K562 (cell line): ENCODE measurements around the gene PAQR4. TPM values are rescaled to one million over a fixed set of nuclear protein-coding genes. Genes with fewer than 3 reads are reported as not detected.

ENCODE experiments used
- BCOR ChIP-seq: fragments of 450-650 bp; IDR thresholded peaks from 2 replicates; pipeline ENCODE4 v1.6.1; 2016
- CTBP1 ChIP-seq: fragments of 450-650 bp; IDR thresholded peaks from 2 replicates; pipeline ENCODE4 v1.6.1; 2016; ENCODE audit warnings: borderline replicate concordance
- ETV1 ChIP-seq: fragments of 450-650 bp; conservative IDR thresholded peaks from 2 replicates; pipeline ENCODE4 v1.6.1; 2016; ENCODE audit warnings: missing genetic modification characterization, control low read depth, low read depth, missing compliant biosample characterization
- FOSL1 ChIP-seq: fragments of 200-800 bp; sonication (Bioruptor generic); conservative IDR thresholded peaks from 2 replicates; pipeline ENCODE4 v1.6.1; 2016; ENCODE audit warnings: missing genetic modification characterization, missing compliant biosample characterization
- HDAC1 ChIP-seq, 2 experiments: fragments of 450-650 bp; IDR thresholded peaks; 2 replicates each; pipeline ENCODE4 v1.6.1; 2016 to 2017; ENCODE audit warnings: inconsistent platforms in 1 of 2, mild to moderate bottlenecking in 1 of 2, moderate library complexity in 1 of 2
- MYNN ChIP-seq, 2 experiments: sonication (generic); formaldehyde crosslinking in 1 of 2; IDR thresholded peaks; 2 replicates each; pipeline versions ENCODE4 v1.5.0 to v1.6.1; 2016 to 2020; ENCODE audit warnings: antibody characterized with exemption in 1 of 2, missing genetic modification reagents in 1 of 2
- NFE2 ChIP-seq: IDR thresholded peaks from 2 replicates; pipeline ENCODE4 v1.6.1; 2014; ENCODE audit warnings: antibody characterized with exemption, low read depth
- PHF21A ChIP-seq: fragments of 450-650 bp; IDR thresholded peaks from 2 replicates; pipeline ENCODE4 v1.6.1; 2017; ENCODE audit warnings: low read depth, borderline replicate concordance
- PHF8 ChIP-seq: fragments of 200-600 bp; sonication (generic); IDR thresholded peaks from 2 replicates; pipeline ENCODE4 v1.6.1; 2012; ENCODE audit warnings: mixed run types, mild to moderate bottlenecking, inconsistent platforms, low read length, moderate library complexity, borderline replicate concordance
- POLR2B ChIP-seq: fragments of 450-650 bp; IDR thresholded peaks from 2 replicates; pipeline ENCODE4 v1.6.1; 2018; ENCODE audit warnings: low read depth; ENCODE audit not compliant: partially characterized antibody
- RAD21 ChIP-seq, 2 experiments: fragments of 250-450 bp in 1 of 2; fragments of 450-650 bp in 1 of 2; sonication (Bioruptor Pico) in 1 of 2; formaldehyde crosslinking in 1 of 2; IDR thresholded peaks in 1 of 2; conservative IDR thresholded peaks in 1 of 2; 2 replicates each; pipeline versions ENCODE4 v1.4.0 to v1.8.0; 2020 to 2022; ENCODE audit warnings: mild to moderate bottlenecking in 2 of 2, moderate library complexity in 1 of 2
- RUNX1 ChIP-seq: sonication (generic); IDR thresholded peaks from 2 replicates; pipeline ENCODE4 v1.6.1; 2016; ENCODE audit warnings: antibody characterized with exemption, low read depth
- SETDB1 ChIP-seq: IDR thresholded peaks from one replicate; pipeline ENCODE4 v1.6.1; 2012; ENCODE audit warnings: low read length, control low read depth, inconsistent platforms
- SMAD3 ChIP-seq: fragments of 450-650 bp; formaldehyde crosslinking; conservative IDR thresholded peaks from 2 replicates; pipeline ENCODE4 v1.4.0; 2020; ENCODE audit warnings: mild to moderate bottlenecking
- TEAD1 ChIP-seq, 2 experiments: fragments of 450-650 bp in 1 of 2; sonication (generic) in 1 of 2; formaldehyde crosslinking; IDR thresholded peaks; 2 replicates each; pipeline versions ENCODE4 v1.4.0 to v1.8.0; 2020 to 2022; ENCODE audit warnings: mild to moderate bottlenecking in 2 of 2, missing genetic modification reagents in 1 of 2
- THRA ChIP-seq: fragments of 450-650 bp; IDR thresholded peaks from 2 replicates; pipeline ENCODE4 v1.6.1; 2017; ENCODE audit warnings: mild to moderate bottlenecking, moderate library complexity
- ZBTB17 ChIP-seq: fragments of 450-650 bp; formaldehyde crosslinking; IDR thresholded peaks from 2 replicates; pipeline ENCODE4 v1.4.0; 2020; ENCODE audit warnings: mild to moderate bottlenecking
- ZFX ChIP-seq: sonication (generic); formaldehyde crosslinking; IDR thresholded peaks from 2 replicates; pipeline ENCODE4 v1.8.0; 2022; ENCODE audit warnings: mild to moderate bottlenecking, missing genetic modification reagents, moderate library complexity
- ZNF436 ChIP-seq: fragments of 250-450, 450-650 bp; sonication (Bioruptor Pico); formaldehyde crosslinking; IDR thresholded peaks from 2 replicates; pipeline ENCODE4 v1.7.0; 2020; ENCODE audit warnings: mild to moderate bottlenecking
- ZNF583 ChIP-seq: fragments of 250-450 bp; sonication (Bioruptor Pico); IDR thresholded peaks from 2 replicates; pipeline ENCODE4 v1.4.0; 2020
- ZNF79 ChIP-seq: fragments of 250-450 bp; sonication (Bioruptor Pico); IDR thresholded peaks from 2 replicates; pipeline ENCODE4 v1.4.0; 2020; ENCODE audit warnings: low read depth, mild to moderate bottlenecking, moderate library complexity
- polyA plus RNA-seq, 8 experiments: library from polyadenylated mRNA; depleted of rRNA in 4 of 8; stranded (reverse) in 5 of 8; unstranded in 3 of 8; fragments of >200 nt; fragmentation: Nextera tagmentation in 2 of 8; fragmentation: Illumina TruSeq in 1 of 8; extraction: Ambion mirVana in 2 of 8; extraction: Trizol in 1 of 8; gene quantifications; 2 replicates each; pipeline versions ENCODE4 v1.2.1 to v1.2.3, GENCODE V29; 2011 to 2014; ENCODE audit warnings: inconsistent platforms in 1 of 8, missing spikeins in 1 of 8
- total RNA-seq, 7 experiments: library from RNA; depleted of rRNA in 6 of 7; stranded (reverse); fragments of >200 nt in 6 of 7; fragmentation: Illumina TruSeq in 2 of 7; extraction: Trizol in 2 of 7; gene quantifications; 2 replicates each; pipeline versions ENCODE4 v1.2.1 to v1.2.3, GENCODE V29; 2011 to 2021; ENCODE audit warnings: low replicate concordance in 1 of 7
- TF ChIP-seq, protein P1 (sequence below): fragments of 450-650 bp; formaldehyde crosslinking; conservative IDR thresholded peaks from 2 replicates; pipeline ENCODE4 v1.4.0; 2022; ENCODE audit warnings: mild to moderate bottlenecking, missing genetic modification characterization

PAQR4 gene
- total and polyA plus RNA-seq, 9 of the 15 experiments (the other 6 are each of a cell fraction or from before 2014, with no cell fraction given), result 0.62 to 40.4 (median 19.5) TPM

DNA sequence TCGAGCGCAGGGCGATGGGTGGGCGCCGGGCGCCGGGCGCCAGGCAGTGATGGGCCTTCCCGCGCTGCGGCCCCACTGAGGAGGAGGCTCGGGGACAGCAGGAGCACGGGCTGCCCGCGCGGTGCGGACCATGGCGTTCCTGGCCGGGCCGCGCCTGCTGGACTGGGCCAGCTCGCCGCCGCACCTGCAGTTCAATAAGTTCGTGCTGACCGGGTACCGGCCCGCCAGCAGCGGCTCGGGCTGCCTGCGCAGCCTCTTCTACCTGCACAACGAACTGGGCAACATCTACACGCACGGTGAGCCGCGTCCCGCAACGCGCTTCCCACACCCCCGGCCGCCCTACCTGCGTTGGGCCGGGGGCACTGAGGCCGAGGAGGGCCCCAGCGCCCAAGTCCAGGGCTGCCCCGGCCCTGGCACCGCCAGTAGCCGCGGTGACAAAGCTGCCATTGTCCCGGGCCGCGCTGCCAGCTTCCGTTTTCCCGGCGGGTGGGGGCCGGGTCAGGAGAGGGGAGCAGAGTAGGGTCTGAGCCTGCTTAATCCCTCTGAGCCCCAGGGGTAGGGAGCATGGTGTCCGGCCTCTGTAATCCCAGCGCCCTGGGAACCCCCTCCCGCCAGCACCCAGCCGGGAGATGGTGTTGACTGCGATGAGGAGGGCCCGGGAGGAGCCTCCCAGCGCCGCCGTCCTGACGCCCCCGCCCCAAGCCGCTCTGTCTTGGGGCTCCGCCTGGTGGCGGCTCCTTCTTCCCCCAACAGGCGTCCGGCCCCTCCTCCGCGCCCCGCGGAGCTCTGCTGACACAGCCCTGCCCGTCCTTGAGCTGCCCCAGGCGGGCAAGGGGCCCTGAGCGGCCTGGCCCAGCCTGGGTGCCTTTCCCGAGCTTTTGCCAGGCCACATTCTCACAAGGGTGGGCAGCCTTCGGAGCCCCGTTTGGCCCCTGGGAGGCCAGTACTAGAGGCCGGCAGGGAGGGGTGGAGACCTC is 685 bp downstream of the PAQR4 start (continued):
- 0 out of 2 replicates have a peak, but pooled peaks have one; percentile 31 for TF ChIP-seq SMAD3 (CRISPR knock-in tag)
- peak in 1 of 2 experiments; percentile 45; a peak in 1 of 4 replicates for TF ChIP-seq TEAD1 (CRISPR knock-in tag; IDR thresholded peaks at IDR 0.05)
- peak; percentile 69 for TF ChIP-seq CTBP1
- TF ChIP-seq FOSL1 (tag), result 0 out of 2 replicates have a peak, but pooled peaks have one; percentile 5
- 0 out of 2 replicates have a peak, but pooled peaks have one; percentile 46 for TF ChIP-seq ZNF583 (CRISPR knock-in tag)
- no peak for TF ChIP-seq RUNX1
- TF ChIP-seq ZBTB17 (CRISPR knock-in tag), result no peak
- TF ChIP-seq, protein P1, sequence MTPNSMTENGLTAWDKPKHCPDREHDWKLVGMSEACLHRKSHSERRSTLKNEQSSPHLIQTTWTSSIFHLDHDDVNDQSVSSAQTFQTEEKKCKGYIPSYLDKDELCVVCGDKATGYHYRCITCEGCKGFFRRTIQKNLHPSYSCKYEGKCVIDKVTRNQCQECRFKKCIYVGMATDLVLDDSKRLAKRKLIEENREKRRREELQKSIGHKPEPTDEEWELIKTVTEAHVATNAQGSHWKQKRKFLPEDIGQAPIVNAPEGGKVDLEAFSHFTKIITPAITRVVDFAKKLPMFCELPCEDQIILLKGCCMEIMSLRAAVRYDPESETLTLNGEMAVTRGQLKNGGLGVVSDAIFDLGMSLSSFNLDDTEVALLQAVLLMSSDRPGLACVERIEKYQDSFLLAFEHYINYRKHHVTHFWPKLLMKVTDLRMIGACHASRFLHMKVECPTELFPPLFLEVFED, result 0 out of 2 replicates have a peak, but pooled peaks have one; percentile 68
- peak; percentile 40 to 64; a peak in 3 of 4 replicates for TF ChIP-seq RAD21 (CRISPR knock-in tag; conservative IDR thresholded peaks at IDR 0.05 in 1 of 2, IDR thresholded peaks at IDR 0.05 in 1 of 2)
- peak in 1 of 2 experiments; percentile 56; a peak in 2 of 4 replicates for TF ChIP-seq HDAC1 (IDR thresholded peaks at IDR 0.05)
- TF ChIP-seq SETDB1, result no peak
- no peak; the same call in 1 of the 2 replicates for TF ChIP-seq ZFX (CRISPR knock-in tag)
- TF ChIP-seq PHF8, result peak; percentile 19; the same call in 1 of the 2 replicates
- TF ChIP-seq ZNF436 (CRISPR knock-in tag), result no peak
- TF ChIP-seq ETV1 (tag), result 0 out of 2 replicates have a peak, but pooled peaks have one; percentile 37
- no peak for TF ChIP-seq THRA
- 0 out of 2 replicates have a peak, but pooled peaks have one; percentile 33 for TF ChIP-seq PHF21A
- no peak for TF ChIP-seq ZNF79 (CRISPR knock-in tag)
- peak; percentile 45 for TF ChIP-seq POLR2B
- TF ChIP-seq MYNN (IDR thresholded peaks at IDR 0.05), result peak; percentile 81; the same call in 1 of the 2 replicates
- TF ChIP-seq MYNN (CRISPR knock-in tag; IDR thresholded peaks at IDR 0.05), result no peak
- no peak for TF ChIP-seq NFE2
- no peak for TF ChIP-seq BCOR
